CD4-positive, alpha-beta T cell treated with Interleukin-10 for 1 hour (primary cell): ENCODE data around the gene CDH13.

ENCODE experiments used
- DNase-seq: peaks from one replicate; pipeline ENCODE4 v3.0.0-alpha.2; 2020

Gene CDH13

DNA sequence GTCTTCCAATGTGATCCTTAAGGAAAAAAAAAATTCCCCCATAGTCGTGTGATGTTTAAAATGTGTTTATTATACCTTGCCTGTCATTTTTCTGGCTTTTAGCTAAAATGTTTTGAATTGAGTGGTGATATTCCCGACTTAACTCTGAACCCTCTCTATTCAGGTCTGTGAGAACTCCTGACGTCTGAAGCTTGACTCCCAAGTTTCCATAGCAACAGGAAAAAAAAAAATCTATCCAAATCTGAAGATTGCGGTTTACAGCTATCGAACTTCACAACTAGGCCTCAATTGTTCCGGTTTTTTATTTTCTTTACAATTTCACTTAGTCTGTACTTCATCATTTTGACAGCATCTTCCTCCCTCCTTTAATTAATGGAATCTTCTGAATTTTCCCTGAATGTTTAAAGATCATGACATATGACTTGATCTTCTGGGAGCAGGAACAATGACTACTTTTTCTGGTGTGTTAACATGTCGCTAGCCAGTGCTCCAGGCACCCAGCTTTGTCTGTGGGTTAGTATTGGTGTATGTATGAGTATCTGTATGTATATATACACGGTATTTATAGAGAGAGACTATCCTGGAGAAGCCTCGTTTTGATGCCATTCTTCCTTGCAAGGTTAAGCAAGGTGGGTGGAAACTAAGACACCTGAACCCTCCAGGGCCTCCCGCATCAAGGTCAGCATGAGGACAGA lies 1168.2 kb downstream of the CDH13 start:
- no peak for DNase-seq

DNA sequence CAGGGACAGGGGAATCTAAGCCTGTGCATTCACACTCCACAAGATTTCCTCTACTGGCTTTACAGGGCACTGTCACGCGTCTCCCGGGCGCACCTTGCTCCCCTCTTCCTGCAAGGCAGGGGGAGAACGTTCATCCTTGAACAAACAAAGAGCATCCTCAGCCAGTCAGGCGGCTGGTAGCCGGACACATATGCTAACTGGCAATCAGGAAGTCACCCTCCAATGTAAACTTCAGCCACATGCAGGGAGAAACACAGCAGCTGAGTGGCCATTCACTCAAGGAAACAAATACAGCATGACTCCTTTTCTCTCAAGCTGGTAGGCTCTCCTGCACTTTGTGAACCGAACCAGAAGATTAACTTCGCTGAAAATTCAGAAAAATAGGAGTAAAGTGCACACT lies 1170.2 kb downstream of the CDH13 start:
- DNase-seq: no peak

DNA sequence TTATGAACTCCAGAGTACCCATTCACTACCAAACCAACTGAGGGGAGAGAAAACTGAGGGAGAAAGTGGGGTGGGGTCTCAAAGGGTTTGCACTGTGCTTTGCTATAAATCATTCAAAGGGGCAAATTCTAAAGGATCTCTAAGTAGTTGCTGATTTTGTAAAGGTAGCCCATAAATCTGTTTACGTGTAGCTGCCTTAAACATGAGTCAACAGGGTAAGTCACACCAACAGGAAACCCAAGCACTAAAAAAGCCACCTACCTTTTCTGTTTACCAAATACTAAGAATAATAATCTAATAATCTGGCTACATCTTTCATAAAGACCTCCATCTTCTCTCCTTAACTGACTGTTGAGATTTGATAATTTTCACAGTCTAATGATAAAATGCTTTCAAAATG lies 1172.6 kb downstream of the CDH13 start:
- no peak for DNase-seq

DNA sequence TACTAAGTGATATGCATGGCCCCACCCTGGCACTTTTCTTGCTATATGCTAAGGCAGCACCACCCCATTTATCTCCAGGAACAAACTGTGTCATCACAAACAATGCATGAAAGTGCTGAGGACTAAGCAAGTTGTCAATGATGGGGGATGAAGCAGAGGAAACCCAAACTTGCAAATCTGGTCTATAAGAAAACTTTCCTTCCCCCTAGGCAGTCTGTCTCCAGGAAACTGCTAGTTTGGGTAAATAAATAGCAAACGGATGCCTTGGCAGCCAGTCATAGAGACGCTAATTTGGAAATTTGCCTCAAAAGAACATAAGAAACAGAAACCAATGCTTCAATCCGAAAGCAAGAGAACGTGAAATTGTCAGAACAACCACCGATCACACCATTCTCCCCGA lies 1175.4 kb downstream of the CDH13 start:
- DNase-seq: no peak

DNA sequence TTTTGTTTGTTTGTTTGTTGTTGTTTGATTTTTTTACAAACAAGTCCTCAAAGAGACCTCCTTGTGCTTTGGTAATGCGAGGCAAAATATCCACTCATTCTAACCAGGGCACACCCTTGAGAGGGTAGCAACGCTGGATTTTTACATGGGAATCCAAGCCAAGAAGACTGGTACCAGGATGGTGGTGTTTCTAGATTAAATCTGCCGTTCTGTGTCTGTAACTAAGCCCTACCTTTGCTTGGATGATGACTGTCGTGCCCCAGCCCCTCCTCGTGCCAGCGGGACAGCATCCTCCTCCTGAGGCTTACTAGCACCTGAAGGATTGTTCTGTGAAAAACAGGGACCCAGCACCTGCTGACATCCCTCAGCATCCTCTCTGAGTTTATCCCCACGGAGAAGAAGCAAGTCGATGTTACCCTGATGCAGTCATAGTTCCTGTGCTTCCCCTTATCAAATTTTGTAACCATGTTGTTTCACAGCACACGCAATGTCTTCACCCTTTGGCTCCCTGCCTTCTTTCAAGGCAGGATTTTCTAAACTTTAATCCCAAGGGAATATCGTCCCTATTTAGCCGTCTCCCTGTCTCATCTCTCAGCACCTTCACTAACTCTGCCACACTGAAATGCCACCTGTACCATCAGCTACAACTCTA lies 1175.9 kb downstream of the CDH13 start:
- no peak for DNase-seq

DNA sequence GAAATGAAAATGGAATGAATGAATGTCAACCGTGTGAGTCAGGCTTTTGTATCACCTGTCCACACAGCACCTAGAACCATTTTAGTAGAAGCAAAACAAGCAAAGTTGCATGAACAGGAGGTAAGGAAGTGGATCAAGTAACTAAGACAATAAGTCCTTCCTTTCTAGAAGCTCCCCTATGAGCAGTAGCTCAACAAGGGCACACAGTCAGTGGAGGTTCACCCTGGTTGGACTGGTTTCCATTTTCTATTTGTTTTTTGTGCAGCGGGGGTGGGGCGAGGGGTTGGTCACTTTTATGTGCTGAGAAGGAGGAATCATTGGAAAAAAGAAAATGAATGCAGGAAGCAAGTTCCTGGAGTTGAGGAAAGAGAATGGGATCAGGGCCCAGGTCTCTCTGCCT lies 1177.0 kb downstream of the CDH13 start:
- no peak for DNase-seq

DNA sequence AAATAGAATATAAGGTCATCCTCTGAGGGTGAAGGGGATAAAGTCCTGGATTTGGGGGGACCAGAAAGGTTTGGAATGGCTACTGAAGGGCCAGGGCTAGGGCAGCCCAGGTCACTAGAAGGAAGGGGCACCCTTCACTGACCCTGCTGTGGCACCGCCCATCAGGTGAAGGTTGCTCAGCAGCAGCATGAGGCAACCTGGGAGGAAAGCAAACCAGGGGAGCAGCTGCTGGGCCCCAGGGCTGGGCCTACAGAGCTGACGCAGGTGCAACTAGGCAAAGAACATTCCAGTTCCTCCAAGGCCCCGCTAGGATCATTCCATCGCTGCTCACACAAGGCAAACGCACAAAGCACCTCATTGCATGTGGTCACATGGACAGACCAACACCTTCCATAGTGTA lies 1177.6 kb downstream of the CDH13 start:
- DNase-seq: no peak

DNA sequence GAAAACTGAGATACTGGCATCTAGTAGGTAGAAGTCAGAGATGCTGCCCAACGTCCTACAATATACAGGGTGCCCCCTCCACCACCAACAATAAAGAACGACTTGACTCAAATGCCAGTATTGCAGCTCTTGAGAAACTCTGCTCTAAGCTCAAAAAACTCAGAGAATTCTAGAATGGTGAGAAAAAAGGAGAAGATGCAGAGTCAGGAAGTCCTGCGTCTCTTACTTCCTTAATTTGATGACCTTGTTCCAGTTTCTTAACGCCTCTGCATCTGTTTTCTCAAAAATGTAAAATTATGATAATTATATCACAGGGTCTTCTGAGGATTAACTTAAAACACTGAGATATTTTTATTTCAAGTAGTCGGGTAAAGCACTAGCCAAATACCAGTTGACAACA lies 1179.3 kb downstream of the CDH13 start:
- DNase-seq: no peak

DNA sequence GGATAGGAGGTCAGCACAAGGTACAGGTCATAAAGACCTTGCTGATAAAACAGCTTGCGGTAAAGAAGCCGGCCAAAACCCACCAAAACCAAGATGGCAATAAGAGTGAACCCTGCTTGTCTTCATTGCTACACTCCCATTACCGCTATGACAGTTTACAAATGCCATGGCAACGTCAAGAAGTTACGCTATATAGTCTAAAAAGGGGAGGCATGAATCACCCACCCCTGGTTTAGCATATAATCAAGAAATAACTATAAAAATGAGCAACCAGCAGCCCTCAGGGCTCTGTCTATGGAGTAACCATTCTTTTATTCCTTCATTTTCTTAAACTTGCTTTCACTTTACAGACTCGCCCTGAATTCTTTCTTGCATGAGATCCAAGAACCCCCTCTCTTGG lies 1180.0 kb downstream of the CDH13 start:
- DNase-seq: no peak

DNA sequence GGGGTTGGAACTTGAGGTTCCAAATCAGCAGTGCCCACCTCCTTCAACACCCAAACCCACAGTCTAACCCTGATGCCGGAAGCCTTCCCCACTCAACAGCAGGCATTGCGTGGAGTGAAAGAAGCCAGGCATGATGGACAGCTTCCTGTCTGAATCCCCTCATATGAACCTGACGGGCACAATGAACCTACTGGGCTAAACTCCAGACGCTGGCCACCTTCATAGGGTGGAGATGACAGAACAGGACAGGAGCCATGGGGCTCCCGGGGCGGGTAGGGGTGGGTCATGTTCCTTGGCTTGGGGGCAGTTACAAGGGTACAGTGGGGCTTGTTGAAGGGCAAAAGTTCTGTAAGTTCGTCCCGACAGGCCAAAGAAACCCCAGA lies 1180.5 kb downstream of the CDH13 start:
- DNase-seq: no peak

DNA sequence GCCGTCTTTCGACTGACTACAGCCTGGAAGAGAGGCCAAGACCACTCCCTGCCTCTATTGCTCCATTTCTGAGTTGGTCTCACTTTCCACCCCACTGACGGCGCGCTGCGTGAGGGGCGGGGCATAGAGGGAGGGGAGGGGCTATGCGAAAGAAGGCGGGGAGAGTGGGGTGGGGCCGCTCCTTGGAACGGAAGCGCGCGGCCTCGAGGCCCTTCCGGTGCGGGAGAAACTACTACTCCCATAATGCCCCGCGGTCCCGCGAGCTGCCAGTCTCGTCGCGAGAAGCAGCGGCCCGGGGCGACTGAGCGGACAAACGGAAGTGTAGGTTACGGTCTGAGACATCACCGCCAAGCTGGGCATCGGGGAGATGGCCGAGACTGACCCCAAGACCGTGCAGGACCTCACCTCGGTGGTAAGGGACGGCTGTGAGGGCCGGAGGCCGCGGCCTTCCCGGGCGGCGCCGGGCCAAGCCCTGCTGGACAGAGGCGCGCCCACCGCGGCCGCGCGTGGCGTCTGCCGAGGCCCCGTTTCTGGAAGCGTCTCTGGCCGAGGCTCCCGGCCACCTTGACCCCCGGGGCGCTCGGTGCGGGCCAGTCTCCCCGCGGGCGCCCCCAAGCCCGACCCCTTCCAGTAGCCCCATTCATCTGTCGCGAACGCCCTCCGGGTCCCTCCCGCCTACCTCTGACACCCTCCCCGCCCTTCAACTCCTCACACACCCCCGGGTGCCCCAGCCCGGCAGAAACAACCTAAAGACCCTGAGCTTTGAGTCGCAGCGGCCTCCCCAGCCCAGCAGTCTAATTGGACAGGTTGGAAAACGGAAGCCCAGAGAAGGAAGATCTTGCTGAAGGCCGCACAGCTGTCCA lies 1181.2 kb downstream of the CDH13 start, which contains the start of gene HSBP1:
Gene HSBP1, plus strand, starts transcription at position 269 of the 863 bp plus-strand sequence. Its CDS starts 99 bp downstream, at position 368.
- DNase-seq: peak; percentile 95

DNA sequence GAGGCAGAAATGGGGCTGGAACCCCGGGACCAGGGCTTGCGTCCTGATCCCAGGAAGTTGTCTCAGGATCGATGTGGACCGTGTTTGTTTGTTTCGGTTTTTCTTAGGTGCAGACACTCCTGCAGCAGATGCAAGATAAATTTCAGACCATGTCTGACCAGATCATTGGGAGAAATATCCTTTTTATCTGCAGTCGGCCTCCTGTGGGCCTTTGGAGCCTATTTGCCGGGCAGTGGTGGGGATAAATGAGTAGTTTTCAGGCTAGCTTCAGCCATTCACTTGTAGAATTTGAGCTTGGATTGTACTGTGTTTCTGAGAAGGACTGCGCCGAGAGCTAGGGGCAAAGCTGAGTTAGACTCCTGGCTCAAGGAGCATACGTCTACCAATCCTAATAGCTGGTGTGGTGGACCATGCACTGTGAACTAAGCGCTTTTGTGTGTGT lies 1181.8 kb downstream of the CDH13 start:
- DNase-seq: no peak

DNA sequence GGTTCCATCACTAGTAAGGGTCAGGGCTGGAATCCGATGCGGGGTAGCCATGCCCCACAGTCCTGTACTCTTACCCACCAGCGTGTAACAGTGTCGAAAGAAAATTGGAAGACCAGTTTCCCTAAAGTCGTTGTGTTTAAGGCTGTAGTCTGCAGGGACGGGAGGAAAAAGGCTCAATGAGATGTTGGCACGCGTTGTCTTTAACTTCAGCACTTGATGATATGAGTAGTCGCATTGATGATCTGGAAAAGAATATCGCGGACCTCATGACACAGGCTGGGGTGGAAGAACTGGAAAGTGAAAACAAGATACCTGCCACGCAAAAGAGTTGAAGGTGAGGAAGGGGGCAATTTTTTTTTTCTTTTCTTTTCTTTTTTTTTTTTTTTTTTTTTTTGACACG lies 1182.3 kb downstream of the CDH13 start:
- DNase-seq: no peak

DNA sequence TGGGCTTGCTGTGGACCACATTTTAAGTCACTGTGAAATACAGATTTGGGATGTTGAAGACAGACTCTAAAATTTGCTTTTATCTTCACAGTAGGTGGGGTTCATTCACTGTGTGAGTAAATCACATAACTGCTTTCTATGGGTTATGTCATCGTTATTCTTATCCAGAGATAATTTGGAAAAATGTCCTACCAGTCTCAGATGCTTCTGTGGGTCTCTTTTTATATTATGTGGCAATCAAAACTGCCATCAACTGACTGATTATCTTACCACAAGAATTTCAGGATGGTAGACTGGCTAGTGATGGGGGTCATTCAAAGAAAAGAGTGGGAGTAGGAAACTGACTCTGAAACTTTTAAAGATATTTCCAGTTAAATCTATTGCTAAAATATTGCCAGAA lies 1184.1 kb downstream of the CDH13 start:
- no peak for DNase-seq

DNA sequence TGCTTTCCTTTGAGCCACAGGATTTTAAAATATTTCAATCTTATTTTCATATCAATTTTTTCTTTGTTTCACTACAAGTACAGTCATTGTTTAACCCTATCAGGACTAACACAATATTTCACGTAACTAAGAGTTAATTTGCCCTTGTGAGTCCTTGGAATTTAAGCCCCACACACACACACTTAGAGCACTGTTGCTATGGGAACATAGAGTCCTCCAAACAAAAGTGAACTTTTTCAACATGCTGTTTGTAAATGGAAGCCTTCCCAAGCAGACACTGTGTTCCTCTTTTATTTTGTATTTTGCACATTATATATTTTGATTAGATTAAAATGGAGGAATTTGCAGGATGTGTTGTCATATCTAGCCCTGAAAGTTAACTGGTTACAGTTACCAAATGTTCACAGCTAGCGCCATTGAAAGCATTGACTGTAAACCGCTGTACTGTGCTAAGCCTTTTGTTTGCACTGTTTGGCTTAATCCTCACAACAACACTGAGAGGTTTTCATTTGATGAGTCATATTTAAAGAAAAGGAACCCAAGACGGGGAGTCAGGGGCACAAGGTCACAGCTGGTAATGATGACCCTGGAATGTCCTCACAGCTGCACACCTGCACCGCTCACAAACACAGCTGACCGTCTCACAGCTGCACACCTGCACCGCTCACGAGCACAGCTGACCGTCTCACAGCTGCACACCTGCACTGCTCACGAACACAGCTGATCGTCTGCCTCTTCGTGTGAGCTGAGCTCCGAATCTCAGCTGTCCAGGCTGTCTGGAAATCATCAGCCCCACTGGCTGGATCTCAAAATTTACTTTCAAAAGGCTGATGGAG lies 1187.3 kb downstream of the CDH13 start:
- no peak for DNase-seq

DNA sequence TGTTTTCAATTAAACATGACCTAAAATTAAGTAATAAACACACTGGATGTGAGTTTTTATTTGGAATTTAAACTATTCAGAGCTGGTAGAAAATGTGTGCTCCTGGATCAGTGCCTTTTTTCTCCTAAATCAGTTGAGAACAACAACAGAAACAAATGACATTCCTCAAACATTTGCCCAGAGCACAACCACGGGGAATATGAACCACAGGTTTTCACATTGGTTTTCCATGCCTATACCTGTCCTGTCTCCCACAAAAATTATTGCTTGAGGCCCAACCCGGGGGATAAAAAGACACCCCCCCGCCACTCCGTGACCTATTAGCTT lies 1187.9 kb downstream of the CDH13 start:
- no peak for DNase-seq

DNA sequence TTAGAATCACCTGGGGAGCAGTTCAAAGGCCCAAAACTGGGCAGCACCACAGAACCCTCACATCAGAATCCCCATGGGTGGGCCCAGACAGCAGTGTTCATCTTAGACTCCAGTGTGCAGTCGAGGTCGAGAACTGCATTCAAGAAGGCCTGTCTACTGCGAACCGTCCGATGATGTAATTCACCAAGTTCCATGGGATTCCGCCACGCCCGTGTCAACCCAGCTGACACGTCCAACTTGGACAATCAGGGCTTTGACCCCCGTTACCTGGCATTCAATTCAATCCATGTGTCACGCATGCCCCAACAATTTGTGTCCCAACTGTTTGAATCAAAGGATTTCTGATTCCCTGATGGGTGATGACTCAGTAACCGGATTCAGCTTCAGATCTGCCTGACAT lies 1190.3 kb downstream of the CDH13 start:
- DNase-seq: no peak

DNA sequence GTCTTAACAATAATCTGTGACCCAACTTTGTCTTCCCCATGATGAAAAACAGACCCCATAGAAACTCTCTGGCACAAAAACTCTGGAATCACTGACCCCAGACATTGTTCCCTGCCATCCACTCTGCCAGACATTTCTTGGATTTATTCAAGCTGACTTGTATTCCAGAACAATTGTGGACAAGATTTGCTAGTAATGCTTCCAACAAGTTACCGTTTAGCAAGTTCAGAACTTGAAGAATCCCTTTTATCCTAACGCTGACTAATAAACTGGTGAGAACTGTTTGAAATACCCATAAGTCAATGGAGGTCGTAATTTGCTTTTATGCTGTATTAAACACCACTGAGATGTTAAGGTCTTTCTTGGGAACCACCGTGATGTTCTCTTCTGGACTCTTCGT lies 1191.5 kb downstream of the CDH13 start:
- no peak for DNase-seq

DNA sequence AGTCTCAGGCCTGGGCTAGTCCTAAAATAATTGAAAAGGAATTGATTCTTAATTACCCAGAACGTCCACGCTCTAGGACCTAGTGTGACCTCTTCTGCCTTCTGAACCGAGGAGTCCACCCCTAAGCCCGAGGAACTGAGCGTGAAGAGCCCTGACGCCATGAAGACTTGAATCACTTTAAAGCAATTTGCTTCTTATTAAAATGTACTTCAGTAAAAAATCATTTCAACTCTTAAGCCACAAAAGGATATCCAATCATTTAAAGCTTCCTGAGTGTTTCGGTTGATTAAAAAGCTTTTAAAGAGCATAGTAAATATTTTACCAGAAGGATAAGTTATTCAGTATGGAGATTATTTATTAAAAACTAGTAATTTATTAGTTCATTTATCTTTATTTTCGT lies 1192.6 kb downstream of the CDH13 start:
- DNase-seq: no peak

DNA sequence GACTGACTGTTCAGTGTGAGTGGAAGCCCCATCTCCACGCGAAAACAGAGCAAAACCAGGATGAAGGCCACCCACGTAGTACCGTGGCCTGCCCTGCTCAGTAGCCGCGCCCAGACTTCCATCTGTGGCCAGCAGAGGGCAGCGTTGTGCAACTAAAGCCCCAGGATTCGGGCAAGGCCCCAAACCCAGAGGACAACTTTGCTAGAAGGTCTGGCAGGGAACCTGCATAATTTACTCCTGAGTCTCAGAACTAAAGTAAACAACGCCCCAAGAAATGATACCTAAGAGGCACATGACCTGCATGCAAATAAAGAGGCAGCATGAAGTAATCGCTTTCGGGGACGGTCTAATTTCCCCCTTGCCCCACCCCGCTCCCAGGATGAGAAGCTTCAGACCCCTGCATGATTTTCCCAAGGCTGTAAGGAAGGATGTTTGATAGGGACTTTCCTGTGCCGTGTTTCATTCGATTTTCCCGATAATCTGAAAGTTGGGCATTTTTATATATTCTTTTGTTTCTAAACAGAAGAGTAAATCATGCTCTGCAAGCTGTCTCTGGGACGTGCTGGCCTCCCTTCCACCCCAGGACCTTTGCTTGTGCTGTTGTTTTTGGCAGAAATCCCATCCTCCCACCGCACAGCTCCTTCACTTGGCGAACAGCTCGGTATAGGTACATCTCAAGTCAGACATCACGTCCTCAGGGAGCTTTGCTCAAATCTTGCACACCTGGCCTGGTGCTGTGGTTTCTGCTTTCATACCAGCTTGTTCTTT lies 1199.6 kb downstream of the CDH13 start:
- DNase-seq: peak; percentile 78

DNA sequence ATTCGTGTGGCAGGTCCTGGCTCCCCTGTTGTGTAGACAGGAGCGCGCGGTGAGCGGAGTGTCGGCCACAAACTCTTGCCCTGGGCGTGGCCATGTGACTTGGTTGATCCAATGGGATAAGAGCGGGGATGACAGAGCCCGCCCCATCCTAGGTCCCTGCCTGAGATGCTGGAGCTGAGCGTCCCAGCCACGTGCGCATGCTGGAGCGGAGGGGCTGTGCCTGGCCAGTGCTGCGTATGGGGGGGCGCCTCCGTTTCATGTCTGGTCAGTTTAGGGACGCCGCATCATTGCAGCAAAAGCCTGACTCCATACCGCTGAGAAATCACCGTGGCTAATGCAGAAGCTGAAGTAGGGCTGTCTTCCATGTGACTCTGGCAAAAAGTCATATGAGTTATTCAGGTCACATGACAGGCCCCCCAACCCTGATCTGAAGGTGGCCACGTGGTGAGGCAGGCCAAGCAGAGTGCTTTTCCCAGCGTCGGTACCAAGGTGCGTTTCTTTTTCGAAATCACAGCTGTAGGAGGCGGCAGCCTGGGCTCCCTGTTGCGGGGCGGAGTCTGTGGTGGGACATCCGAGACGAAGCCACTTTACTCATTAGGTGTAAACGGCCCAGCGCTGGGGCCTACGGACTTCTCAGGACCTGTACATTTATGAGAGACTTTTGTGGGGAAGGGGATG lies 1203.5 kb downstream of the CDH13 start:
- no peak for DNase-seq
